Measurements from ENCODE around the gene PRR16. TPM values are rescaled to one million over a fixed set of nuclear protein-coding genes. Genes with fewer than 3 reads are reported as not detected.

PRR16 gene
- total and polyA plus RNA-seq, 8 donors: 4.9 to 13.4 (median 11.4) TPM

DNA sequence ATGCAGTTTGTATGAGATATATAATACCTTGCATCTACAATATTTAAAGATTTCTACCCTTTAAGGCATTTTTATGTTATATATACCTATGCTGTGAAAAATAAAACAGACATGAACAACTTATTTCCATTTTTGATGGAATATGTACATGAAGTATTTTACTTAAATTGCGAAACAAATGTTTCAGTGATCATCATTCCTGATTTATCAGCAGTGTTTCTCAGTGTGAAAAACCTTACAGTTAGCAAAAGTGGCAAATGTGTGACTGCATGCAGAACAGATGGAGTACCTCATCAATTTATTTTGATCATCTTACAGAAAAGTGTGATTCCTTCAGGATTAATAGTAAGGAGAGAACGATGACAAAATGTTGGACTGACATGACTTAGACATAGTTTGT is 43.1 kb downstream of the PRR16 start:
- intact Hi-C loops (cut with DNase I): no loop called here
- Histone ChIP-seq H3K27me3 (no peaks in the 10 kb centered on the region), H3K27ac (no peak overlapping the region), H3K4me1 (no peaks in the 10 kb centered on the region), H3K9me3 (peaks cover 0 to 3% of the 10 kb centered on the region in 2 donors), H3K36me3 (no peaks in the 10 kb centered on the region), H3K4me3 (no peak overlapping the region)
- TF ChIP-seq, protein P1, sequence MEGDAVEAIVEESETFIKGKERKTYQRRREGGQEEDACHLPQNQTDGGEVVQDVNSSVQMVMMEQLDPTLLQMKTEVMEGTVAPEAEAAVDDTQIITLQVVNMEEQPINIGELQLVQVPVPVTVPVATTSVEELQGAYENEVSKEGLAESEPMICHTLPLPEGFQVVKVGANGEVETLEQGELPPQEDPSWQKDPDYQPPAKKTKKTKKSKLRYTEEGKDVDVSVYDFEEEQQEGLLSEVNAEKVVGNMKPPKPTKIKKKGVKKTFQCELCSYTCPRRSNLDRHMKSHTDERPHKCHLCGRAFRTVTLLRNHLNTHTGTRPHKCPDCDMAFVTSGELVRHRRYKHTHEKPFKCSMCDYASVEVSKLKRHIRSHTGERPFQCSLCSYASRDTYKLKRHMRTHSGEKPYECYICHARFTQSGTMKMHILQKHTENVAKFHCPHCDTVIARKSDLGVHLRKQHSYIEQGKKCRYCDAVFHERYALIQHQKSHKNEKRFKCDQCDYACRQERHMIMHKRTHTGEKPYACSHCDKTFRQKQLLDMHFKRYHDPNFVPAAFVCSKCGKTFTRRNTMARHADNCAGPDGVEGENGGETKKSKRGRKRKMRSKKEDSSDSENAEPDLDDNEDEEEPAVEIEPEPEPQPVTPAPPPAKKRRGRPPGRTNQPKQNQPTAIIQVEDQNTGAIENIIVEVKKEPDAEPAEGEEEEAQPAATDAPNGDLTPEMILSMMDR (IDR thresholded peaks at IDR 0.05): no peak
- ATAC-seq (no peak), DNase-seq (no peak)

DNA sequence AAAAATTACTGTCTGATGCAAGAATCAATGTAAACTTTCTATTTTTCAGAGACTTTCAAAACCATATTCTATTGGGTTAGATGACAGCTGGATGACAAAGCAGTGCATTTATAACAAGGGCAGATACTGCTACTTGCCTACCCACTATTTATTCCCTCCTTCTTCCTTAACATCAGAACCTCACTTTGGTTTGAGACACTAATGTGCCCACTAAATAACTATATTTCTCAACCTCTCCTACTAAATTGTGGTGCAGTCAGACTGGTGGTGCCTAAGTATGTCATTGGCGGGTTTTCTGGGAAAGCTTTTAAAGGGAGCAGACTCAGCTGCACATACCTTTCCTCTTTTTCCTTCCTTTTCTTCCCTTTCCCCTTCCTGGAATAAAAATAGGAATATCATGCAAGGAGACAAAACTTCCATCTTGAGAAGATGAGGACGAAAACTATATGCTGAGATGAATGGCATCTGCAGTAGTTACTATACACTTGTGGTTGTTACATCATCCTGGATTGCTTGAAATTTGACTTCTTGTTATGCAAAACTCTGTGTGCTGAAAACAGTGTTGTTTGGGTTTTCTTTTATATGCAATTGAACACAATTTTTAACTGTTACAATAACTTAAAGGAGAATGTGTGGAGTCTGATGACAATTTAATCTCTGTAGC is 43.8 kb downstream of the PRR16 start:
- no peak overlapping the region for H3K27ac ChIP-seq
- intact Hi-C loops (cut with DNase I): no loop called here
- H3K4me3 ChIP-seq: no peak overlapping the region
- H3K9me3 ChIP-seq: peaks cover 0 to 3% of the 10 kb centered on the region in 2 donors
- no peak for ATAC-seq
- H3K27me3 ChIP-seq: no peaks in the 10 kb centered on the region
- H3K36me3 ChIP-seq: no peaks in the 10 kb centered on the region
- no peaks in the 10 kb centered on the region for H3K4me1 ChIP-seq
- DNase-seq: no peak
- TF ChIP-seq, protein P1 (IDR thresholded peaks at IDR 0.05): no peak

DNA sequence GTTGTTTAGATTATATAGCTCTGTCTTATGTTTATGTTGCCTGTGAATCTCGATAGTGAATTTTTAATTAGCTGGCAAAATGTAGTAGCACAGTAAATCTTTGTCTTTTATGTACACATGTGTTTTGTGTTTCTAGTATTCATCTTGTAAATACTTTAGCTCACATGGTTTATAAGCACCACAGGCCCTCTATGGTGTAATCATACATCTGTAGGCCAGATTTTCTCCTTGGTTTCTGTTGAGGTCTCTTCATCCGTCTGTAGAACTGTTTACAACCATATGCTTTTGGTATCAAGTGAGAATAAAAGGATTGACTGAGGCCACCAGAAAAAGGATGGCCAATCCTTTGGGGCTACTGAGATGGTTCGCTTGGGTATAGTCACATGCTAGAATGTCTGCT is 45.0 kb downstream of the PRR16 start:
- TF ChIP-seq, protein P1 (IDR thresholded peaks at IDR 0.05): no peak
- no peak for DNase-seq
- Histone ChIP-seq H3K27ac (no peak overlapping the region), H3K4me1 (no peaks in the 10 kb centered on the region), H3K9me3 (peaks cover 0 to under 1% of the 10 kb centered on the region in 2 donors), H3K4me3 (no peak overlapping the region), H3K27me3 (no peaks in the 10 kb centered on the region), H3K36me3 (no peaks in the 10 kb centered on the region)
- intact Hi-C loops (cut with DNase I): no loop called here
- ATAC-seq: no peak

DNA sequence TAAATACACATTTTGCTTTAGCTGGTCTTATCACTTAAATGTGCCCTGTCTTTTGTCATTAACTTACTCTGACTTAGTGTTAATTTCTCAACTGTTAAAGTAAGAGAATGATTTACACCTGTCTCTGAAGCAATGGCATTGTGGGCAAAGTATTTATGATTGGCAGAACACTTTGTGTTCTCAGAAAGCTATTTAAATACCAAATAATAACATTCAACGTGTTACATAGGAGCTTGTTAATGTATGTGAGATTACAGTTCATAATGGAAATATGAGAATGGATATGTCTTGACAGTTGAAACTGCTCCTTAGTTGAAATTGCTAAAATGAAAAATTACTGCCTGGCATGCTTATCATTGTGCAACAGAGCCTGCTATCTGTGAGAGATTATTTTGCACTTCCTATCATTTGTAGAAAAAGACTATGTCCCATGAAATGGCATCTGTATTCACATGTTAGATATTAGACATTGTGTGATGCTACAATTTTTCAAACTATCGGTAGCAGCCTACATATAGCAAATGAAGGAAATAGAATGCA is 46.1 kb downstream of the PRR16 start:
- Histone ChIP-seq H3K9me3 (no peaks in the 10 kb centered on the region), H3K4me1 (no peaks in the 10 kb centered on the region), H3K36me3 (no peaks in the 10 kb centered on the region), H3K4me3 (no peak overlapping the region), H3K27ac (no peak overlapping the region), H3K27me3 (no peaks in the 10 kb centered on the region)
- DNase-seq (no peak), ATAC-seq (no peak)
- TF ChIP-seq, protein P1 (IDR thresholded peaks at IDR 0.05): no peak
- intact Hi-C loops (cut with DNase I): no loop called here

DNA sequence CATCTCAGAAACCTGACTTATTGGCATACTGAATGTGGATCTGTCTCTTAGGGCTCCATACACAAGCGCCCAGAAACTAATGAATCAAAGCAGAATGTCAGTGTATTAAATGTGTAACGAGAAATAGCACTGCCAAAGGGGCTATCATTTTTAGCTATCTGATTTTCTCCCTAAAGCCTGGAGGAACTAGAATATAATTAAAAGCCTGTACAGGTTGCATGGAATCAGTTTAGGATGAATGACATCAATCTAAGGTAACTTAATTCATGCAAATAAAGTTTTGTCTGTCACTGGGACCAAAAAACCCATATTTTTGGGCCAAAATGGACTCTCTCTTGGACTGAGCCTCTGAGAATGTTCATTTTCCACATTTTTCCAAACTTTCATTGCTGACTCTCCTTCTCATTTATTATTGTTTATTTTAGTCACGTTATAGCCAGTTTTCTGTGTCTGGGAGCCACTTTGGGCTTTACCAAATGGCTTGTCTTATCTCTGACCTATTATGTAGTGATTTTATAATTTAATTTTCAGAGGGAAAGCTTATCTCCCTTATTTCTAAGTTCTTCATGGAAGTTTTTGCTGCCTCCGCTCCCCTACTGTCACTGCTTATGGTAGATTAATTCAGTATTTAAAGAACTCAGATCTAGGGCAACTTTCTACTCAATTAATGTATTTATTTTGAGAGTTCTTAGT is 47.0 kb downstream of the PRR16 start:
- no peaks in the 10 kb centered on the region for H3K27me3 ChIP-seq
- intact Hi-C loops (cut with DNase I): no loop called here
- H3K4me3 ChIP-seq: no peak overlapping the region
- H3K27ac ChIP-seq: no peak overlapping the region
- TF ChIP-seq, protein P1 (IDR thresholded peaks at IDR 0.05): no peak
- DNase-seq (no peak), ATAC-seq (no peak)
- no peaks in the 10 kb centered on the region for H3K4me1 ChIP-seq
- H3K36me3 ChIP-seq: no peaks in the 10 kb centered on the region
- no peaks in the 10 kb centered on the region for H3K9me3 ChIP-seq

Measured in left lung (tissue), 10 donors.